ENCODE data around the gene DIRAS2. TPM values are rescaled to one million over a fixed set of nuclear protein-coding genes. Genes with fewer than 3 reads are reported as not detected.

The DIRAS2 gene
- total RNA-seq, 1 donor from 2014 or later: 0.27 TPM

DNA sequence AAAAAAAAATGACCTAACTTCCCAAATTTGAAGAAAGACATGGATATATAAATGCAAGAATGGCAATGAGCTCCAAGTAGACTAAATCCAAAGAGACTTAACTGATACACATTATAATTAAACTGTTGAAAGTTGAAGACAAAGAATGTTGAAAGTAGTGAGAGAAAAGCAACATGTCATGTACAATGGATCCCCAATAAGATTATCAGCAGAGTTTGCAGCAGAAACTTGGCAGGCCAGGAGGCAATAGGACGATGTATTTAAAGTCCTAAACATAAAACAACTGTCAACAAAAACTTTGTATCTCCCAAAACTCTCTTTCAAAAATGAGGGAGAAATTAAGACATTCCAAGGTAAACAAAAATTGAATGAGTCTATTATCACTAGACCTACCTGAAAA, 8.6 kb upstream of the DIRAS2 start:
- peaks cover 4% of the 10 kb centered on the region for H3K9me3 Mint-ChIP-seq (ENCODE audit: unreplicated experiment)
- H3K27ac Mint-ChIP-seq (ENCODE audit: unreplicated experiment): no peak overlapping the region
- H3K36me3 Mint-ChIP-seq (ENCODE audit: unreplicated experiment): peaks cover 17% of the 10 kb centered on the region
- no peak overlapping the region for H3K4me3 Mint-ChIP-seq (ENCODE audit: unreplicated experiment)
- no peak for DNase-seq
- H3K27me3 Mint-ChIP-seq (ENCODE audit: unreplicated experiment): no peaks in the 10 kb centered on the region
- H3K4me1 Mint-ChIP-seq (ENCODE audit: low read depth, unreplicated experiment): no peaks in the 10 kb centered on the region
- TF ChIP-seq CTCF (IDR thresholded peaks at IDR 0.05; ENCODE audit: partially characterized antibody, unreplicated experiment): no peak

- no peaks in the 10 kb centered on the region for H3K27me3 Mint-ChIP-seq (ENCODE audit: unreplicated experiment)
- peaks cover 6% of the 10 kb centered on the region for H3K9me3 Mint-ChIP-seq (ENCODE audit: unreplicated experiment)
- DNase-seq: no peak
- H3K4me3 Mint-ChIP-seq (ENCODE audit: unreplicated experiment): no peak overlapping the region
- no peaks in the 10 kb centered on the region for H3K4me1 Mint-ChIP-seq (ENCODE audit: low read depth, unreplicated experiment)
- H3K36me3 Mint-ChIP-seq (ENCODE audit: unreplicated experiment): peaks cover 17% of the 10 kb centered on the region
- no peak overlapping the region for H3K27ac Mint-ChIP-seq (ENCODE audit: unreplicated experiment)
- no peak for TF ChIP-seq CTCF (IDR thresholded peaks at IDR 0.05; ENCODE audit: partially characterized antibody, unreplicated experiment)
These were observed 5.2 kb upstream of the DIRAS2 start for GRCh38 chr9:90647843-90648242.

GRCh38 chr9:90645721-90646120, 3.1 kb upstream of the DIRAS2 start:
- no peak for TF ChIP-seq CTCF (IDR thresholded peaks at IDR 0.05; ENCODE audit: partially characterized antibody, unreplicated experiment)
- no peak overlapping the region for H3K4me3 Mint-ChIP-seq (ENCODE audit: unreplicated experiment)
- H3K27ac Mint-ChIP-seq (ENCODE audit: unreplicated experiment): no peak overlapping the region
- no peaks in the 10 kb centered on the region for H3K27me3 Mint-ChIP-seq (ENCODE audit: unreplicated experiment)
- DNase-seq: no peak
- peaks cover 4% of the 10 kb centered on the region for H3K4me1 Mint-ChIP-seq (ENCODE audit: low read depth, unreplicated experiment)
- peaks cover 11% of the 10 kb centered on the region for H3K36me3 Mint-ChIP-seq (ENCODE audit: unreplicated experiment)
- peaks cover 6% of the 10 kb centered on the region for H3K9me3 Mint-ChIP-seq (ENCODE audit: unreplicated experiment)

DNA sequence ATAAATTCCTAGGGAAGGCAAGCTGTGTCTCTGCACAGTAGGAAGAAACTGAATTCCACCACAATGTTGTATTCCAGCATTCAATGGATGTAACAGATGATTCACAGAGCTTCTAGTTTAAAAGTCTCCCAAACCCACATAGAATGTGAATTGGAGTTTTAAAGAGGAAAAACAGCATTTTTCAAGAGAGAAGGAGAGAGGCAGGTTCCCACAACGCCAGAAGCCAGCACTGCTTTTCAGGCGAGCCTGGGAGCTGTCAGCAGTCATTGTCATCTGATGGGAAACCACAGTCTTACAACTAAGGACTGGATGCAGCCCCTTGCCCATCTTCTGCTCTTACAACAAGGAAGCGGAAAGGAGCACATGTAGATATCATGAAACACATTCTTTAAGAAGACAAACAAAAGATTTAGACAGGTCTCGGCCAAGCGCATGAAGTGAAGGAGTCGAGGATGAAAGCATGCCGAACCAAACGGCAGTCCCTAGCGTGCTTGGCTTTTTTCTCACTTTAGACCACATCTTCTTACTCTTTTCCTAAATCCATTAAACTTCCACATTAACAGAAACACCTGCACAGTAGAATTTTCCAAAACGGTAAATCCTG, 638 bp downstream of the DIRAS2 start:
- H3K27me3 Mint-ChIP-seq (ENCODE audit: unreplicated experiment): no peaks in the 10 kb centered on the region

More for the DNA sequence above, 638 bp downstream of the DIRAS2 start:
- H3K4me3 Mint-ChIP-seq (ENCODE audit: unreplicated experiment): peak overlapping the region; percentile 93
- TF ChIP-seq CTCF (IDR thresholded peaks at IDR 0.05; ENCODE audit: partially characterized antibody, unreplicated experiment): no peak
- no peak overlapping the region for H3K27ac Mint-ChIP-seq (ENCODE audit: unreplicated experiment)
- no peaks in the 10 kb centered on the region for H3K36me3 Mint-ChIP-seq (ENCODE audit: unreplicated experiment)
- H3K4me1 Mint-ChIP-seq (ENCODE audit: low read depth, unreplicated experiment): peaks cover 4% of the 10 kb centered on the region
- no peak for DNase-seq
- H3K9me3 Mint-ChIP-seq (ENCODE audit: unreplicated experiment): peaks cover 2% of the 10 kb centered on the region
